Fibroblast of lung (primary cell): ENCODE results near the gene VWCE. TPM values are rescaled to one million over a fixed set of nuclear protein-coding genes. Genes with fewer than 3 reads are reported as not detected.
"Not testable (repeated sequence)": the region's sequence is repeated elsewhere in the genome, so short reads cannot be mapped to it uniquely, and the experiment has no call there.

ENCODE experiments used
- DNase-seq, 2 donors: peaks; one replicate each; pipeline versions ENCODE4 v3.0.0 to v3.0.0-alpha.2; 2010; ENCODE audit warnings: low read depth in 2 of 2
- H2AFZ ChIP-seq: 2 replicates; pipeline ENCODE4 v1.5.1; 2012; ENCODE audit warnings: low read length, control low read depth, inconsistent platforms
- H3K27ac ChIP-seq: 2 replicates; pipeline ENCODE4 v1.5.1; 2011; ENCODE audit warnings: low read length, control low read depth; ENCODE audit not compliant: insufficient read depth
- H3K27me3 ChIP-seq: 2 replicates; pipeline ENCODE4 v1.5.1; 2011; ENCODE audit warnings: mild to moderate bottlenecking, low read length; ENCODE audit not compliant: control insufficient read depth, insufficient read depth
- H3K36me3 ChIP-seq: 2 replicates; pipeline ENCODE4 v1.5.1; 2011; ENCODE audit warnings: low read length; ENCODE audit not compliant: control insufficient read depth, insufficient read depth
- H3K4me1 ChIP-seq: 2 replicates; pipeline ENCODE4 v1.5.1; 2011; ENCODE audit warnings: low read length; ENCODE audit not compliant: control insufficient read depth, insufficient read depth; ENCODE audit errors: extremely low read depth
- H3K4me2 ChIP-seq: 2 replicates; pipeline ENCODE4 v1.5.1; 2011; ENCODE audit warnings: low read length, control low read depth; ENCODE audit not compliant: insufficient read depth; ENCODE audit errors: extremely low read depth
- H3K4me3 ChIP-seq, 4 experiments: fragments of 200-600 bp in 1 of 4; sonication (generic) in 1 of 4; replicated peaks in 1 of 4; 2 replicates each; pipeline ENCODE4 v1.5.1; 2011 to 2016; ENCODE audit warnings: low read length in 4 of 4, low read depth in 3 of 4, mild to moderate bottlenecking in 3 of 4, control low read depth in 2 of 4, inconsistent platforms in 1 of 4, mixed read lengths in 1 of 4; ENCODE audit not compliant: insufficient read depth in 1 of 4; ENCODE audit errors: control extremely low read depth in 1 of 4
- H3K79me2 ChIP-seq: 2 replicates; pipeline ENCODE4 v1.5.1; 2012; ENCODE audit warnings: mild to moderate bottlenecking, low read length, inconsistent platforms; ENCODE audit not compliant: control insufficient read depth, insufficient read depth
- H3K9ac ChIP-seq: 2 replicates; pipeline ENCODE4 v1.5.1; 2011; ENCODE audit warnings: mild to moderate bottlenecking, low read length, control low read depth; ENCODE audit not compliant: insufficient read depth
- H3K9me3 ChIP-seq: 2 replicates; pipeline ENCODE4 v1.5.1; 2012; ENCODE audit warnings: low read depth, low read length; ENCODE audit not compliant: control insufficient read depth, insufficient read depth
- H4K20me1 ChIP-seq: 2 replicates; pipeline ENCODE4 v1.5.1; 2011; ENCODE audit warnings: low read length; ENCODE audit not compliant: control insufficient read depth, insufficient read depth; ENCODE audit errors: extremely low read depth
- polyA plus RNA-seq, 2 donors: library from polyadenylated mRNA; depleted of rRNA in 1 of 2; stranded (reverse) in 1 of 2; unstranded in 1 of 2; fragments of >200 nt; gene quantifications; 2 replicates each; pipeline ENCODE4 v1.2.1, GENCODE V29; 2011 to 2012; ENCODE audit warnings: missing spikeins in 1 of 2
- total RNA-seq: library from RNA; depleted of rRNA; stranded (reverse); fragments of >200 nt; gene quantifications from 2 replicates; pipeline ENCODE4 v1.2.1, GENCODE V29; 2014

VWCE gene
- total and polyA plus RNA-seq, 2 donors (not counting 1 experiment from before 2014, with no cell fraction given), result 0.30 to 1.7 TPM

GRCh38 chr11:61231585-61231984 lies 63.5 kb downstream of the VWCE start:
- not testable (repeated sequence) for H3K79me2 ChIP-seq, H3K4me1 ChIP-seq, H3K27ac ChIP-seq, H3K9ac ChIP-seq, H2AFZ ChIP-seq, H3K27me3 ChIP-seq, H4K20me1 ChIP-seq, H3K9me3 ChIP-seq, H3K4me2 ChIP-seq, DNase-seq, H3K4me3 ChIP-seq, H3K36me3 ChIP-seq

DNA sequence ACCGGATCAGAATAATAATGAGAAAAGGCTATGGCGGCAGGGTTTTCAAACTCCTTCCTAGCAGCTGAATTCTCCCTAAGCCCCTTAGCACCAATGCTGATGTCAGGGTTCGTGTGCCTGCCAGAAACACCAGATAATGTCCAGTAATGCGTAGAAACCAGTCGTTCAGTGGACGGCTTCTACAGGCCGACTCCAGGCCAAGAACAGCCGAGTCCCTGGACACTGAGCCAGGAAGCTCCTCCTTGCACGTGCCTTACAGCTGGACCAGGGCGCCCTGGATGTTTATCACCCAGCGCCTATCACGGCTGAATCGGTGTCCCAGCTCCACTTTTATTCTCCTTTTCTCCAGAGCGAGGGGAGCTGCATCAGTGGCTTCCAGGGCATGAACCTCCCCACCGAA lies 64.1 kb downstream of the VWCE start:
- not testable (repeated sequence) for H3K4me3 ChIP-seq, H4K20me1 ChIP-seq, H3K9me3 ChIP-seq, H2AFZ ChIP-seq, DNase-seq, H3K27me3 ChIP-seq, H3K79me2 ChIP-seq, H3K9ac ChIP-seq, H3K4me2 ChIP-seq, H3K36me3 ChIP-seq, H3K27ac ChIP-seq, H3K4me1 ChIP-seq

GRCh38 chr11:61229458-61229857 lies 65.7 kb downstream of the VWCE start:
- H3K4me2 ChIP-seq, H4K20me1 ChIP-seq, H3K27me3 ChIP-seq, H3K36me3 ChIP-seq, H2AFZ ChIP-seq, H3K9ac ChIP-seq, H3K27ac ChIP-seq, H3K9me3 ChIP-seq, H3K4me3 ChIP-seq, H3K4me1 ChIP-seq, H3K79me2 ChIP-seq, DNase-seq: not testable (repeated sequence)

DNA sequence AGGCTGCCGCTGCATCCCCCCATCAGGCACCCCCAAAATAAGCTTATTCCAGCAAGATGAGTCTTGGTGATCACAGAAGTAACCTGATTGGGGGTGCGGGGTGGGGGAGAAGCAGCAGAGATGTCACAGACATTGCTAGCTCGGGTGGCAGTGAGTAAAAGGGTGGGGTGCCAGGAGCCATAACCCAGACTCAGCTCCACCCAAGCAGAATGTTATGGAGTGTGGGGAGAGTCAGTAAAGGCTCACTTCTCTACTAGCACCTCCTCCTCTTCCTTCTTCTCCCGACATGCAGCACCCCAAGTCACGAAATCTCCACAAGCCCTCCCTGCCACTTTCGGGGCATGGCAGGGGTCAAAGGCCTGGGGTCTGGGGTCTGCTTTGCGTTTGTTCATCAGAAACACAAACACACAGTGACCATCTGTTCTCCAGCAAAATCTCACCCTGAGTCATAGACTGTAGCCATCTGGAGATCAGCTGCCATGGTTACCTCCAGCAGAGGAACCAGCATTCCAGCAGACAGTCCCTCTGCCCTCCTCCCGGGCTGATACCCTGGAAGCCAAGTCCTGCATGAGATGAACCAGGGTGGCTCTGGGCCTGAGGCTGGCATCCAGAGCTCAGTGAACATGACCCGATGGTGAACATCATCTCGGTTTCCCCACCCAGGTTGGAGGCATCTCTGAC lies 68.5 kb downstream of the VWCE start:
- H3K79me2 ChIP-seq, H3K27ac ChIP-seq, H3K36me3 ChIP-seq, H3K4me3 ChIP-seq, DNase-seq, H3K4me2 ChIP-seq, H3K9ac ChIP-seq, H2AFZ ChIP-seq, H3K4me1 ChIP-seq, H4K20me1 ChIP-seq, H3K9me3 ChIP-seq, H3K27me3 ChIP-seq: not testable (repeated sequence)

- H3K36me3 ChIP-seq, H3K27me3 ChIP-seq, H3K9ac ChIP-seq, DNase-seq, H3K4me2 ChIP-seq, H3K79me2 ChIP-seq, H3K4me1 ChIP-seq, H4K20me1 ChIP-seq, H3K9me3 ChIP-seq, H3K27ac ChIP-seq, H3K4me3 ChIP-seq, H2AFZ ChIP-seq: not testable (repeated sequence)
Measured at GRCh38 chr11:61222692-61223091, 72.4 kb downstream of the VWCE start.

- H3K27ac ChIP-seq, H3K36me3 ChIP-seq, DNase-seq, H3K27me3 ChIP-seq, H3K4me3 ChIP-seq, H3K79me2 ChIP-seq, H3K9ac ChIP-seq, H3K4me2 ChIP-seq, H3K9me3 ChIP-seq, H2AFZ ChIP-seq, H4K20me1 ChIP-seq, H3K4me1 ChIP-seq: not testable (repeated sequence)
Measured at GRCh38 chr11:61222047-61222446, 73.1 kb downstream of the VWCE start, which contains the start of gene PGA4. TSS of gene PGA4 (plus strand) at chr11:61222347. CDS start at chr11:61222401, 54 bp downstream.

GRCh38 chr11:61219016-61219415 lies 76.1 kb downstream of the VWCE start:
- not testable (repeated sequence) for H3K4me3 ChIP-seq, H2AFZ ChIP-seq, H3K4me1 ChIP-seq, H4K20me1 ChIP-seq, H3K27ac ChIP-seq, H3K79me2 ChIP-seq, H3K36me3 ChIP-seq, H3K4me2 ChIP-seq, H3K9me3 ChIP-seq, DNase-seq, H3K9ac ChIP-seq, H3K27me3 ChIP-seq
